HG03575 (cell line): ENCODE measurements around the gene EFCAB12.
"Not testable (repeated sequence)": the region's sequence is repeated elsewhere in the genome, so short reads cannot be mapped to it uniquely, and the experiment has no call there.

Experiments
- ATAC-seq: cut with Tn5 transposase; IDR thresholded peaks from one replicate; pipeline ENCODE4 v1.9.1; 2021; ENCODE audit not compliant: unreplicated experiment, insufficient number of reproducible peaks, low FRiP score; ENCODE audit errors: extremely low read depth

The EFCAB12 gene

DNA sequence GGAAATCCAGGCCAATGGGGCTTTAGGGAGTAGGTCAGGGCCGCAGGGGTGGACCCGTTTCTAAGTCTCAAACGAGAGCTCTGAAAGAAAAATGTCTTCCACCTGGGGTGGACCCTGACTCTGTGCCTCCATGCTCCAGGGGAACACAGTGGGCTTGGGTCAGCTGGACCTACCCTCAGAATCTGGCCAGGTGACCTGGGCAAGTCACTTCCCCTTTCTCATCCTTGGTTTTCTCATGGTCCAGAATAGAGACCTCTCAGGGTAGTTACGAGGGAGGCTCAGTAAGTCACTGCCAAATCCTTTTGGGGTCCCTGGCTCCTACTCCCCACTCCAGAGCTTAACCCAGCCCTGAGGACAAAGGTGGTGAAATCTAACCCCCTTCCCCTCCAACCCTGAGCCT lies 25.8 kb downstream of the EFCAB12 start:
- ATAC-seq: no peak

DNA sequence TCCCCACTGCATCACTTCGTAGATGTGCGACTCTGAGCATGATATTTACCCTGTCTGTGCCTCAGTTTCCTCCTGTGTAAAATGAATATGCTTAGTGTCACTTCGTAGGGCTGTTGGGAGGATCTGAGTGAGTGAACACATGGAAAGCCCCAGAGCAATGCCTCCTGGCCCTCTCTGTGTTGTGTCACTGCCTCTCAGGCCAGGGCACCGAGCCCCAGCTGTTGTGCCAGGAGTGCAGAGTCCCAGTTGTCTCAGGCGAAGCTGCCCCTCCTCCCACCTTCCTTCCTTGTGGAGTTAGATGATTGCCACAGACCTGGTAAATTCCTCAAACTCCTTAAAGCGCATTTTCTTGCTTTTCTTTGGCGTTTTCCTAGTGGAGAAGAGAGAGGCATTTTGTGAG lies 26.2 kb downstream of the EFCAB12 start:
- no peak for ATAC-seq

GRCh38 chr3:129399895-129400357 lies 28.5 kb downstream of the EFCAB12 start:
- ATAC-seq: no peak

DNA sequence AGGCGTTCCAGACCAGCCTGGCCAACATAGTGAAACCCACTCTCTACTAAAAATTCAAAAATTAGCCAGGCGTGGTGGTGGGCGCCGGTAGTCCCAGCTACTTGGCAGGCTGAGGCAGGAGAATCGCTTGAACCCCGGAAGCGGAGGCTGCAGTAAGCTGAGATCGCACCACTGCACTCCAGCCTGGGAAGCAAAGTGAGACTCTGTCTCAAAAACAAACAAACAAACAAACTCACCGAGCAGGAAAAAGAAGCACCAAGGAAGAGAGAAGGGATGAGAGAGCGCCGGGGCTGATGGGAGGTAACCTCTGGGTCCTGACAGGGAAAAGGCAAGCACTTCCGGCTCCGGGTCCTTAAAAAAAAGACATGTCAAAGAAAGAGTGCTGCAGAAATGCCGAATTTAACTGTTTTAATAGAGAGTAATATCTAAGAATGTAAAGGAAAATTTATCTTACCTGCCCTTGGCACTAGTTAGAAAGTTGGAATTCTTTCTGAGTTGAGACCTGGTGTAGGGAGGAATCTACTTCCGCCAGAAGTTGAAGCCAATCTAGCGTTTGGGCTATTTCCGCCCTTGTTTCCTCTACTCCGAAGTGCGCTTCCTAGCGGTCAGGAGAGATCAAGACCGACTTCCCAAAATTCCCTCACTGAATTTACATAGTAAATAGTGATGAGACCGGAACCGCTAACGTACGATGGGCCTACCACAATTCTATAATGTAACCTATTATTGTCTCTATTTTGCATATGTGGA lies 29.1 kb downstream of the EFCAB12 start:
- ATAC-seq: no peak

GRCh38 chr3:129398803-129399144 lies 29.7 kb downstream of the EFCAB12 start:
- ATAC-seq: no peak

DNA sequence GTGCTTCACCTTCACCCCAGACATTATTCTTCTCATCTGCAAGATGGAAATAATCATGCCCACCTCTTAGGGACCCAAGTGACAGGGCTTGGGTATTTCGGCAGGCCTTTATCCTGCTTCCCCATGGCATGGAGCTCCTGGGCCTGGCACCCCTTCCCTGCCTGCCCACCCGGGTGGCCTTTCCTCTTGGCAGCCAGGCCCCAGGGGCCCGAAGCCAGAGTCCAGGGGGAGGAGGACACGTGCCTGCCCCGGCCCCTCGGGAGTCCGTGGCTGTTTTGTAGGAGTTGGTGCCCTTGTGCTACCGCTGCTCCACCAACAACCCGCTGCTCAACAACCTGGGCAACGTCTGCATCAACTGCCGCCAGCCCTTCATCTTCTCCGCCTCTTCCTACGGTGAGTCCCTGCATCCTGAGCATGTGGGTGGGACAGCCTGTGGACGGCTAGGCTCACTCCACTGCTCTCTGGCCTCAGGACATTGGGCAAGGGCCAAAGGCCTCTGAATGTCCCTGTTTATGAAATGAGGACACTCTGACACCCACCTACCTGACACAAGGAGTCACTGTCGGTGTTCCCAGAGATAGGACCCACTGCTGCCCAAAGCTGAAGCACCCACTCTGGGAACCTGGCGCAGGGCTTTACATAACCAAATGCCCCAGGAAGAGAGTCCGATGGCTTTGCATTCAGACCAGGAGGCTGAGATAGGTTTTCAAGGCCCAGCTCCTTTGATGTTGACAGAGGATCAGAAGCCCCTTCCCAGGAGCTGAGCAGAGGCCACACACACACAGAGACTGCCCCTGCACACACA lies 34.5 kb downstream of the EFCAB12 start:
- ATAC-seq: not testable (repeated sequence)

DNA sequence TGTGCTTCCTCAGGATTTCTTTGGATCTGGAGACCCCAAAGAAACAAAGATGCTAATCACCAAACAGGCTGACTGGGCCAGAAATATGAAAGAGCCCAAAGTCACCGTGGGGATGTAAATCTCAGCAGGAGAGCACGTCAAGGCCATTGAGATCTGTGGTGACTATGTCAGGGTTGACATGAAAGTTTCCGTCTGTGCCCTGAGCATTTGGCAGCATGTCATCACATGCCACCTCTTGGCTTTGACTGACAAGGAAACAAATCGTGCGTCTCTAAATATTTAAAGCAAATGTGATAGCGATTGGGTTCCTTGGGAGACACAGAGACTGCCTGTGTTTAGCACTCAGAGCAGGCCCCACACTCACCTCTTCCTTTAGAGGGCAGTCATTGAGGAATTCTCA lies 35.2 kb downstream of the EFCAB12 start:
- ATAC-seq: no peak

GRCh38 chr3:129392106-129392887 lies 36.1 kb downstream of the EFCAB12 start:
- ATAC-seq: not testable (repeated sequence)

DNA sequence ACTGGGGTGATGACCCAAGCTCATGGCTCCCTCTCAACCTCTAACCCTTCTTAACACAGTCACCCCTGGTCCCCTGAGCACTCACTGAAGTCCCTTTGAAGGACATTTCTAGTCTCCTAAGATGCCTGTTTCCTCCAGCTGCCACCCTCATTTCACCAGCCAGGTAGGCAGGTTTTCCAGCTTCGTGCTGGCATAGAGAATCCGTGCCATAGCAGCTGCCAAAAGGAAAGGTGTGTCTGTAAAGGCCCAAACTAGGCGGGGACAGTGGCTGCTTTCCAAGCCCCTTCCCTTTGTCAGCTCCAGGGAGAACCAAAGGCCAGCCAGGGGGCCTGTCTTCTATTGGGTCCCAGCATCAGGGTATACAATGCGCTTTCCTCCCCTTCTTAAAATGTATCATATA lies 36.9 kb downstream of the EFCAB12 start:
- ATAC-seq: not testable (repeated sequence)

DNA sequence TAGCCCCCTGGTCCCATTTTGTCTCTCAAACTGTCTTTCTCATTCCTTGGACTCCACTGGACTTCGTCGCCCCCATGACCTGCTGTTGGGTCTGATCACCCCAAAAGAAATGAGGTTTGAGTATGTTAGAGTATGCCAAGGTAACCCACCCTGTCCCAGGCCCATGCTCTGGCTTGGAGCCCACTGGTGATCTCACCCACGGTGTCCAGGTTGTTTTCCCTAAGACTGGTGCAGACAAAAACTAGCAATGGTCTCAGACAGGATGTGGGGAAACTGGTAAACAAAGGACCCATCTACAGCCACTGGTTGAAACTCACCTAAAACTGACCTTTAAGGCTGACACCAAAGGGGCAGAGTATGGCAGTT lies 38.9 kb downstream of the EFCAB12 start:
- no peak for ATAC-seq

DNA sequence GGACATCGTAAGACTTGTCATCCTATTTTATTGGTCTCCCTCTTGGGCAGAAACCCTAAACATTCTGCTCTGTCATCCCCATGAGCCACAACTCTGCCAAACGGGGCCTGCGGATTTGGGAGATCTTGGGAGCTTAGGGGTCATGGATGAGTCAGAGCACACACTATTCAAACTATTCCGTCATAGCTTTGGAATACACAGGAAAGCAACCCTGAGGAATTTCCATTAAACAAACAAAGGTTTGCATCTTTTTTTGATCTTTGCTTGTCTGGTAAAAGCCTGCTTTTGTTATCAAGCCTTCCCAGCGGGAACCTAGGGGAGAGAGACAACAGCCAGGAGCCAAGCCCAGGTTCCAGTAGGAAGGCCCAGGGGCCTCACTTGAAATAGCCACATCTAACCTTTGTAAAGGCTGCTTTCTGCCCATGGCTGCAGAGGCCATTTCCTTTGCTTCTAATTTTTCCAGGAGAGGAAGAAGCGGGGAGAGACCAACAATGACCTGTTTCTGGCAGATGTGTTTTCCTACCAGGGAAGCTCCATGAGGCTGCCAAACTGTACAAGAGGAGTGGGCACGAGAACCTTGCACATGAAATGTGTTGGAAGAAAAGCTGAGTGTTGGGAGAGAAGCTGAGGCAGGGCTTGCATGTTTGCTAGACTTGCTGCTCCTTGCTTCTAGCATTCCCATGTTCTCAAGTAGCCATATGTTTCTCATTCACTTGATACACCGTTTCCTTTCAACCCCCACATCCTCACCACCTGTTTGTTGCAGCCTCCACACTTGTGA lies 39.5 kb downstream of the EFCAB12 start:
- not testable (repeated sequence) for ATAC-seq

DNA sequence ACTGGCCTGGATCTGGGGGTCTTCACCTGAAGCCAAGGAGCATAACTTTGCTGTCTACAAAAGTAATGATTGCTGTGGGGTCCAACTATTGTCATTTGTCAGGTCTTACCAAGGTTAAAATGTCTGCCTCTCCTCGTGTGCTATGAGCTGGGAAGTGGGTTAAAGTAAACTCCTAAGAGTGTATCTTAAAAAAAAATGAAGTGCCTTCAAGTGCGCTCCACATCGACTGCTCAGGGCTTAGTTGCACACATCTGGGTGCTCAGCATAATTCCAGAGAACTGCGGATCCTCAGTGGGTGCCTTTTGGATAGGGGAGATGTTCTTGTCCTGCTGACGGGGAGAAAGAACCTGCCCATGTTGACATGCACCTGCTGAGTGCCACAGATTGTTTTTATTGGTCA lies 40.9 kb downstream of the EFCAB12 start:
- ATAC-seq: no peak

- ATAC-seq: no peak
These were observed 41.5 kb downstream of the EFCAB12 start for GRCh38 chr3:129386984-129387383.

GRCh38 chr3:129385507-129385906 lies 42.9 kb downstream of the EFCAB12 start:
- not testable (repeated sequence) for ATAC-seq

GRCh38 chr3:129384594-129385323 lies 43.7 kb downstream of the EFCAB12 start:
- no peak for ATAC-seq

GRCh38 chr3:129384103-129384502 lies 44.3 kb downstream of the EFCAB12 start:
- not testable (repeated sequence) for ATAC-seq

GRCh38 chr3:129383292-129383860 lies 45.1 kb downstream of the EFCAB12 start:
- no peak for ATAC-seq

GRCh38 chr3:129382366-129382765 lies 46.1 kb downstream of the EFCAB12 start:
- no peak for ATAC-seq
